Measurements from ENCODE around the gene AUP1. TPM values are rescaled to one million over a fixed set of nuclear protein-coding genes. Genes with fewer than 3 reads are reported as not detected.
A peak's percentile ranks its signal among the peaks of the same experiment; 100 is the strongest.

AUP1 gene
- total and polyA plus RNA-seq, 9 of the 15 experiments (the other 6 are each of a cell fraction or from before 2014, with no cell fraction given): 70.7 to 245 (median 165) TPM

DNA sequence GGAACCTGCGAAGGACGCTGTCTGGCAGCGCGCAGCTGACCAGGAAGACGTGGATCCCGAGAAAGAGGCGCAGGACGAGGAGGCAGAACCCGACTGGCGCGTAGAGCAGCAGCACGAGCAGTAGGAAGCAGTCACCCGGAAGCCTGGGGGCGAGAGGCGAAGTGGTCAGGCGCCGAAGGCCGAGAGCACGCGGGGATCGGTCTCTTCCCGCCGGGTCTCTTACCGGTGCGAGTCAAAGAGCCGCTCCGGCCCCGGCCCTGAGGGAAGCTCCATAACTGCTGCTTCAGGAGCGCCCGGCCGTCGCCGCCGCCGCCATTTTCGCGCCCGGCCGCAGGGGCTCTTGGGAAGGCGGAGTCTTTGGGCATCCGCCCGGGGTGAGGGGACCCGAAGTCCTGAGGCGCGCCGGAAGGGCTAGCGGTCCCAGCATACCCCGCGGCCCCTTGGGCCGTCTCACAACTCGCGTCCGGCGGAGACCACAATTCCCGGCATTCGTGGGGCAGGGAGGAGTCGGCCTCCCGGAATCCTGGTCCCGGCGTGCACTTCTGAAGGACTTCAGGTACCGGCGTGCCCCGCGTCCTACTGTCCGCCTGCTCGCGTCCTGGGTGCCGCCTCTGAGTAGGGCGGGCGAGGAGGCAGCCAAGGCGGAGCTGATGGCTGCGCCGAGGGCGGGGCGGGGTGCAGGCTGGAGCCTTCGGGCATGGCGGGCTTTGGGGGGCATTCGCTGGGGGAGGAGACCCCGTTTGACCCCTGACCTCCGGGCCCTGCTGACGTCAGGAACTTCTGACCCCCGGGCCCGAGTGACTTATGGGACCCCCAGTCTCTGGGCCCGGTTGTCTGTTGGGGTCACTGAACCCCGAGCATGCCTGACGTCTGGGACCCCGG, at the start of gene AUP1, which contains the start of gene HTRA2 (continued):
- TF ChIP-seq RBM15 (IDR thresholded peaks at IDR 0.05; ENCODE audit: insufficient read depth, low read length): no peak
- TF ChIP-seq ZBTB17 (CRISPR knock-in tag; IDR thresholded peaks at IDR 0.05): no peak
- no peak for TF ChIP-seq TOE1 (IDR thresholded peaks at IDR 0.05; ENCODE audit: borderline replicate concordance)
- no peak for TF ChIP-seq TOE1 (CRISPR knock-in tag; IDR thresholded peaks at IDR 0.05; ENCODE audit: borderline replicate concordance, low read depth)
- peak; percentile 71 for TF ChIP-seq JUND (IDR thresholded peaks at IDR 0.05; ENCODE audit: borderline replicate concordance, low read depth, low read length)
- TF ChIP-seq JUND (tag; IDR thresholded peaks at IDR 0.05; ENCODE audit: borderline replicate concordance, low read depth, low read length): no peak; the same call in 2 of the 3 replicates
- TF ChIP-seq NONO (IDR thresholded peaks at IDR 0.05; ENCODE audit: low read depth in 2 of 2, low read length in 1 of 2): peak; percentile 32 to 61; a peak in 2 of 4 replicates
- no peak for TF ChIP-seq MAFG (tag; conservative IDR thresholded peaks at IDR 0.05)
- peak; percentile 89 for TF ChIP-seq POLR2B (IDR thresholded peaks at IDR 0.05; ENCODE audit: low read depth, partially characterized antibody)
- TF ChIP-seq ZNF695 (CRISPR knock-in tag; IDR thresholded peaks at IDR 0.05): no peak
- no peak for TF ChIP-seq EHMT2 (IDR thresholded peaks at IDR 0.05)
- TF ChIP-seq PTRF (tag; IDR thresholded peaks at IDR 0.05): no peak
- no peak for TF ChIP-seq ZNF146 (CRISPR knock-in tag; IDR thresholded peaks at IDR 0.05; ENCODE audit: unreplicated experiment)
- TF ChIP-seq ZNF764 (CRISPR knock-in tag; IDR thresholded peaks at IDR 0.05; ENCODE audit: low read depth): no peak
- peak; percentile 98 for TF ChIP-seq HCFC1 (IDR thresholded peaks at IDR 0.05; ENCODE audit: low read depth, low read length)
- no peak for TF ChIP-seq MEIS2 (IDR thresholded peaks at IDR 0.05; ENCODE audit: partially characterized antibody)
- TF ChIP-seq CTBP1 (IDR thresholded peaks at IDR 0.05; ENCODE audit: borderline replicate concordance): peak; percentile 76
- no peak for TF ChIP-seq IFI16 (CRISPR knock-in tag; IDR thresholded peaks at IDR 0.05)

Measured in K562 (cell line).